Measurements from ENCODE around the gene NCKAP5. TPM values are rescaled to one million over a fixed set of nuclear protein-coding genes. Genes with fewer than 3 reads are reported as not detected.

NCKAP5 gene
- total and polyA plus RNA-seq, 4 donors: 0.57 to 2.8 (median 2.4) TPM

GRCh38 chr2:132736059-132736458 lies 832.2 kb downstream of the NCKAP5 start:
- H3K9ac ChIP-seq (ENCODE audit: low read depth in 1 of 2, low read length in 2 of 2): no peak overlapping the region
- no peaks in the 10 kb centered on the region for H3K36me3 ChIP-seq (ENCODE audit: control insufficient read depth in 4 of 4, insufficient read depth in 3 of 4, low read depth in 1 of 4, low read length in 3 of 4)
- no peak for TF ChIP-seq JUND (IDR thresholded peaks at IDR 0.05)
- TF ChIP-seq RXRA (IDR thresholded peaks at IDR 0.05): no peak
- no peak for TF ChIP-seq GABPA (IDR thresholded peaks at IDR 0.05 in 1 of 2, conservative IDR thresholded peaks at IDR 0.05 in 1 of 2)
- TF ChIP-seq YY1 (IDR thresholded peaks at IDR 0.05): no peak
- TF ChIP-seq FOXA2 (IDR thresholded peaks at IDR 0.05): no peak
- TF ChIP-seq ATF3 (IDR thresholded peaks at IDR 0.05): no peak
- TF ChIP-seq CTCF (IDR thresholded peaks at IDR 0.05; ENCODE audit: low read depth, low read length, missing input control): no peak
- TF ChIP-seq EGR1 (IDR thresholded peaks at IDR 0.05; ENCODE audit: low read depth in 2 of 2): no peak
- no peak for TF ChIP-seq NR2F2 (IDR thresholded peaks at IDR 0.05)
- TF ChIP-seq SP1 (IDR thresholded peaks at IDR 0.05): no peak
- no peak for TF ChIP-seq HNF4A (conservative IDR thresholded peaks at IDR 0.05)
- no peak for TF ChIP-seq REST (IDR thresholded peaks at IDR 0.05)
- TF ChIP-seq HNF4G (IDR thresholded peaks at IDR 0.05): no peak
- no peak for TF ChIP-seq FOXA1 (IDR thresholded peaks at IDR 0.05)
- TF ChIP-seq MAX (IDR thresholded peaks at IDR 0.05): no peak
- TF ChIP-seq RAD21 (IDR thresholded peaks at IDR 0.05): no peak
- no peak for TF ChIP-seq ZBTB33 (IDR thresholded peaks at IDR 0.05)
- no peak overlapping the region for H3K4me3 ChIP-seq (ENCODE audit: low read depth in 1 of 3, low read length in 3 of 3)
- no peaks in the 10 kb centered on the region for H3K9me3 ChIP-seq (ENCODE audit: control insufficient read depth in 4 of 4, low read length in 3 of 4)
- H3K27me3 ChIP-seq (ENCODE audit: control insufficient read depth in 4 of 4, insufficient read depth in 4 of 4, low read length in 3 of 4): no peaks in the 10 kb centered on the region
- 92% methylated on average over 1 of the region's 1 CpG for WGBS
- no peaks in the 10 kb centered on the region for H3K4me1 ChIP-seq (ENCODE audit: control insufficient read depth in 4 of 4, insufficient read depth in 4 of 4, low read length in 3 of 4)
- DNase-seq (ENCODE audit: low spot score): no peak
- no peak overlapping the region for H3K27ac ChIP-seq (ENCODE audit: low read depth in 1 of 2, low read length in 2 of 2)

GRCh38 chr2:132734961-132735360 lies 833.3 kb downstream of the NCKAP5 start:
- WGBS: 93% methylated on average over 3 of the region's 3 CpGs
- Histone ChIP-seq H3K9me3 (ENCODE audit: control insufficient read depth in 4 of 4, low read length in 3 of 4) (no peaks in the 10 kb centered on the region), H3K36me3 (ENCODE audit: control insufficient read depth in 4 of 4, insufficient read depth in 3 of 4, low read depth in 1 of 4, low read length in 3 of 4) (no peaks in the 10 kb centered on the region), H3K4me1 (ENCODE audit: control insufficient read depth in 4 of 4, insufficient read depth in 4 of 4, low read length in 3 of 4) (no peaks in the 10 kb centered on the region), H3K27me3 (ENCODE audit: control insufficient read depth in 4 of 4, insufficient read depth in 4 of 4, low read length in 3 of 4) (no peaks in the 10 kb centered on the region), H3K9ac (ENCODE audit: low read depth in 1 of 2, low read length in 2 of 2) (no peak overlapping the region), H3K4me3 (ENCODE audit: low read depth in 1 of 3, low read length in 3 of 3) (no peak overlapping the region), H3K27ac (ENCODE audit: low read depth in 1 of 2, low read length in 2 of 2) (no peak overlapping the region)
- no peak for DNase-seq (ENCODE audit: low spot score)
- no peak for TF ChIP-seq ZBTB33 (IDR thresholded peaks at IDR 0.05)
- no peak for TF ChIP-seq NR2F2 (IDR thresholded peaks at IDR 0.05)
- TF ChIP-seq TAF1 (conservative IDR thresholded peaks at IDR 0.05): no peak
- TF ChIP-seq CTCF (IDR thresholded peaks at IDR 0.05; ENCODE audit: low read depth, low read length, missing input control): no peak
- TF ChIP-seq MAX (IDR thresholded peaks at IDR 0.05): no peak
- no peak for TF ChIP-seq SP1 (IDR thresholded peaks at IDR 0.05)
